ENCODE results near the gene CORO7.

CORO7 gene

DNA sequence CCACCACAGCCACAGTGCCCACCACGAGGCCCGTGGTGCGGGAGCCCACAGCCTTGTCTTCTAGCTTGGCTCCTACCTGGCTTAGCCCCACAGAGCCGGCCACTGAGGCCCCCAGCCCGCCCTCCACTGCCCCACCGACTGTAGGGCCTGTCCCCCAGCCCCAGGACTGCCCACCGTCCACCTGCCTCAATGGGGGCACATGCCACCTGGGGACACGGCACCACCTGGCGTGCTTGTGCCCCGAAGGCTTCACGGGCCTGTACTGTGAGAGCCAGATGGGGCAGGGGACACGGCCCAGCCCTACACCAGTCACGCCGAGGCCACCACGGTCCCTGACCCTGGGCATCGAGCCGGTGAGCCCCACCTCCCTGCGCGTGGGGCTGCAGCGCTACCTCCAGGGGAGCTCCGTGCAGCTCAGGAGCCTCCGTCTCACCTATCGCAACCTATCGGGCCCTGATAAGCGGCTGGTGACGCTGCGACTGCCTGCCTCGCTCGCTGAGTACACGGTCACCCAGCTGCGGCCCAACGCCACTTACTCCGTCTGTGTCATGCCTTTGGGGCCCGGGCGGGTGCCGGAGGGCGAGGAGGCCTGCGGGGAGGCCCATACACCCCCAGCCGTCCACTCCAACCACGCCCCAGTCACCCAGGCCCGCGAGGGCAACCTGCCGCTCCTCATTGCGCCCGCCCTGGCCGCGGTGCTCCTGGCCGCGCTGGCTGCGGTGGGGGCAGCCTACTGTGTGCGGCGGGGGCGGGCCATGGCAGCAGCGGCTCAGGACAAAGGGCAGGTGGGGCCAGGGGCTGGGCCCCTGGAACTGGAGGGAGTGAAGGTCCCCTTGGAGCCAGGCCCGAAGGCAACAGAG, 34.2 kb downstream of the CORO7 start:
- no peaks in the 10 kb centered on the region for H3K79me2 ChIP-seq (ENCODE audit: insufficient read depth, low read length)
- H3K9ac ChIP-seq (ENCODE audit: low read length), result no peak overlapping the region
- H3K9me2 ChIP-seq (ENCODE audit: low read depth, low read length), result no peaks in the 10 kb centered on the region
- H3F3A ChIP-seq (ENCODE audit: insufficient read depth, low read length), result no peaks in the 10 kb centered on the region
- no peaks in the 10 kb centered on the region for H4K20me1 ChIP-seq (ENCODE audit: insufficient read depth, low read length)
- no peak overlapping the region for H3K4me3 ChIP-seq (ENCODE audit: low read depth, low read length, poor library complexity, severe bottlenecking)
- TF ChIP-seq, protein P1, sequence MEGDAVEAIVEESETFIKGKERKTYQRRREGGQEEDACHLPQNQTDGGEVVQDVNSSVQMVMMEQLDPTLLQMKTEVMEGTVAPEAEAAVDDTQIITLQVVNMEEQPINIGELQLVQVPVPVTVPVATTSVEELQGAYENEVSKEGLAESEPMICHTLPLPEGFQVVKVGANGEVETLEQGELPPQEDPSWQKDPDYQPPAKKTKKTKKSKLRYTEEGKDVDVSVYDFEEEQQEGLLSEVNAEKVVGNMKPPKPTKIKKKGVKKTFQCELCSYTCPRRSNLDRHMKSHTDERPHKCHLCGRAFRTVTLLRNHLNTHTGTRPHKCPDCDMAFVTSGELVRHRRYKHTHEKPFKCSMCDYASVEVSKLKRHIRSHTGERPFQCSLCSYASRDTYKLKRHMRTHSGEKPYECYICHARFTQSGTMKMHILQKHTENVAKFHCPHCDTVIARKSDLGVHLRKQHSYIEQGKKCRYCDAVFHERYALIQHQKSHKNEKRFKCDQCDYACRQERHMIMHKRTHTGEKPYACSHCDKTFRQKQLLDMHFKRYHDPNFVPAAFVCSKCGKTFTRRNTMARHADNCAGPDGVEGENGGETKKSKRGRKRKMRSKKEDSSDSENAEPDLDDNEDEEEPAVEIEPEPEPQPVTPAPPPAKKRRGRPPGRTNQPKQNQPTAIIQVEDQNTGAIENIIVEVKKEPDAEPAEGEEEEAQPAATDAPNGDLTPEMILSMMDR (IDR thresholded peaks at IDR 0.05; ENCODE audit: low read length), result no peak
- no peak for TF ChIP-seq EZH2 (IDR thresholded peaks at IDR 0.05; ENCODE audit: borderline replicate concordance, low read length)
- no peaks in the 10 kb centered on the region for H3K9me3 ChIP-seq (ENCODE audit: low read length)
- no peaks in the 10 kb centered on the region for H3K4me1 ChIP-seq (ENCODE audit: insufficient read depth, low read length, severe bottlenecking)
- no peak overlapping the region for H2AFZ ChIP-seq (ENCODE audit: low read length)
- no peaks in the 10 kb centered on the region for H3K27me3 ChIP-seq (ENCODE audit: insufficient read depth, low read length)
- H3K27ac ChIP-seq (ENCODE audit: low read depth, low read length, poor library complexity, severe bottlenecking), result no peak overlapping the region
- no peak overlapping the region for H3K4me2 ChIP-seq (ENCODE audit: low read length)
- peaks cover 26% of the 10 kb centered on the region; the same call in 1 of the 2 replicates for H3K36me3 ChIP-seq (ENCODE audit: insufficient read depth, low read length)

DNA sequence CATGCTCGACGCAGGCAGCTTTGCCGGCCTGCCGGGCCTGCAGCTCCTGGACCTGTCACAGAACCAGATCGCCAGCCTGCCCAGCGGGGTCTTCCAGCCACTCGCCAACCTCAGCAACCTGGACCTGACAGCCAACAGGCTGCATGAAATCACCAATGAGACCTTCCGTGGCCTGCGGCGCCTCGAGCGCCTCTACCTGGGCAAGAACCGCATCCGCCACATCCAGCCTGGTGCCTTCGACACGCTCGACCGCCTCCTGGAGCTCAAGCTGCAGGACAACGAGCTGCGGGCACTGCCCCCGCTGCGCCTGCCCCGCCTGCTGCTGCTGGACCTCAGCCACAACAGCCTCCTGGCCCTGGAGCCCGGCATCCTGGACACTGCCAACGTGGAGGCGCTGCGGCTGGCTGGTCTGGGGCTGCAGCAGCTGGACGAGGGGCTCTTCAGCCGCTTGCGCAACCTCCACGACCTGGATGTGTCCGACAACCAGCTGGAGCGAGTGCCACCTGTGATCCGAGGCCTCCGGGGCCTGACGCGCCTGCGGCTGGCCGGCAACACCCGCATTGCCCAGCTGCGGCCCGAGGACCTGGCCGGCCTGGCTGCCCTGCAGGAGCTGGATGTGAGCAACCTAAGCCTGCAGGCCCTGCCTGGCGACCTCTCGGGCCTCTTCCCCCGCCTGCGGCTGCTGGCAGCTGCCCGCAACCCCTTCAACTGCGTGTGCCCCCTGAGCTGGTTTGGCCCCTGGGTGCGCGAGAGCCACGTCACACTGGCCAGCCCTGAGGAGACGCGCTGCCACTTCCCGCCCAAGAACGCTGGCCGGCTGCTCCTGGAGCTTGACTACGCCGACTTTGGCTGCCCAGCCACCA, 35.1 kb downstream of the CORO7 start:
- no peaks in the 10 kb centered on the region for H3F3A ChIP-seq (ENCODE audit: insufficient read depth, low read length)
- no peak overlapping the region for H2AFZ ChIP-seq (ENCODE audit: low read length)
- no peak overlapping the region for H3K4me2 ChIP-seq (ENCODE audit: low read length)
- peaks cover 21% of the 10 kb centered on the region for H3K36me3 ChIP-seq (ENCODE audit: insufficient read depth, low read length)
- no peak for TF ChIP-seq EZH2 (IDR thresholded peaks at IDR 0.05; ENCODE audit: borderline replicate concordance, low read length)
- TF ChIP-seq, protein P1 (IDR thresholded peaks at IDR 0.05; ENCODE audit: low read length), result no peak
- no peaks in the 10 kb centered on the region for H4K20me1 ChIP-seq (ENCODE audit: insufficient read depth, low read length)
- no peaks in the 10 kb centered on the region for H3K4me1 ChIP-seq (ENCODE audit: insufficient read depth, low read length, severe bottlenecking)
- H3K79me2 ChIP-seq (ENCODE audit: insufficient read depth, low read length), result no peaks in the 10 kb centered on the region
- H3K4me3 ChIP-seq (ENCODE audit: low read depth, low read length, poor library complexity, severe bottlenecking), result no peak overlapping the region
- no peaks in the 10 kb centered on the region for H3K9me3 ChIP-seq (ENCODE audit: low read length)
- no peaks in the 10 kb centered on the region for H3K27me3 ChIP-seq (ENCODE audit: insufficient read depth, low read length)
- no peak overlapping the region for H3K9ac ChIP-seq (ENCODE audit: low read length)
- no peaks in the 10 kb centered on the region for H3K9me2 ChIP-seq (ENCODE audit: low read depth, low read length)
- no peak overlapping the region for H3K27ac ChIP-seq (ENCODE audit: low read depth, low read length, poor library complexity, severe bottlenecking)

DNA sequence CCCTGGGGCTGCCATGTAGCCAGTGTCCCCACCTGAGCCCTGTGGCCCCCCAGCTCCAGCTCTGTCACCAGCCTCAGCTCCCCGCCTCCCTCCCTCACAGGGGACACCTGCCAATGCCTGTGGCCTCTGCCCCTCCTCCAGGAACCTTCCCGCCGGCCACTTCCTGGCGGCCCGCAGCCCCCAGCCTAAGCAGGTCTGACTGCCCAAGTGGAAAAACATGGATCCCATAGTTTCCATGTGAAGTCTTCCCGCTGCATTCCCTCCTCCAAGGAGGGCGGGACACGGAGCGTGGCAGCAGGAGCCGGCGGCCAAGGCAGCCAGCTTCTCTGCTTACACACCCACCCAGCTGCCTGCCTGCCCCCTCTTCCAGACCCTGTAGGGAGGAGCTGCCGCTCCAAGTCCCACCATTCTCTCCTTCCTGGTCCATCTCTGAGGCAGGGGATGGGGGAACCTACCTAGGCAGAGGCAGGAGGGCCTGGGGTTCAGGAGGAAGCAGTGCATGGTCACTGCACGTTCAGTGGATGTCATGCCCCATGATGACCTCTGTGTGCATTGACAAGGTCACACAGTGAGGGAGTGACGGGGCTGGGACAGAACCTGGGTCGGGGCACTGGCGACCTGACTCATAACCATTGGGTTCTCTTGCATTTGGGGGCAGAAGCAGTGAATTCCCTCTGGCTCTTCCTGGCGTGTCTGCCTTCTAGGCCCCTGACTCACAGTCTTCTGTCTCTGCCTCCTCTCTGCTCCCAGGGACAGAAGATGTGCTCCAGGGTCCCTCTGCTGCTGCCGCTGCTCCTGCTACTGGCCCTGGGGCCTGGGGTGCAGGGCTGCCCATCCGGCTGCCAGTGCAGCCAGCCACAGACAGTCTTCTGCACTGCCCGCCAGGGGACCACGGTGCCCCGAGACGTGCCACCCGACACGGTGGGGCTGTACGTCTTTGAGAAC, 36.0 kb downstream of the CORO7 start:
- no peak overlapping the region for H3K9ac ChIP-seq (ENCODE audit: low read length)
- H3K36me3 ChIP-seq (ENCODE audit: insufficient read depth, low read length), result peaks cover 12% of the 10 kb centered on the region
- no peak overlapping the region for H2AFZ ChIP-seq (ENCODE audit: low read length)
- no peaks in the 10 kb centered on the region for H4K20me1 ChIP-seq (ENCODE audit: insufficient read depth, low read length)
- H3K9me3 ChIP-seq (ENCODE audit: low read length), result no peaks in the 10 kb centered on the region
- TF ChIP-seq EZH2 (IDR thresholded peaks at IDR 0.05; ENCODE audit: borderline replicate concordance, low read length), result no peak
- TF ChIP-seq, protein P1 (IDR thresholded peaks at IDR 0.05; ENCODE audit: low read length), result no peak
- H3K27me3 ChIP-seq (ENCODE audit: insufficient read depth, low read length), result no peaks in the 10 kb centered on the region
- H3K4me2 ChIP-seq (ENCODE audit: low read length), result no peak overlapping the region
- no peak overlapping the region for H3K27ac ChIP-seq (ENCODE audit: low read depth, low read length, poor library complexity, severe bottlenecking)
- H3K4me1 ChIP-seq (ENCODE audit: insufficient read depth, low read length, severe bottlenecking), result no peaks in the 10 kb centered on the region
- H3F3A ChIP-seq (ENCODE audit: insufficient read depth, low read length), result no peaks in the 10 kb centered on the region
- H3K9me2 ChIP-seq (ENCODE audit: low read depth, low read length), result no peaks in the 10 kb centered on the region
- no peaks in the 10 kb centered on the region for H3K79me2 ChIP-seq (ENCODE audit: insufficient read depth, low read length)
- H3K4me3 ChIP-seq (ENCODE audit: low read depth, low read length, poor library complexity, severe bottlenecking), result no peak overlapping the region
